HG02840 (cell line): ENCODE measurements around the gene IL3.
"Not testable (repeated sequence)": the region's sequence is repeated elsewhere in the genome, so short reads cannot be mapped to it uniquely, and the experiment has no call there.

ENCODE experiments used
- ATAC-seq: cut with Tn5 transposase; IDR thresholded peaks from one replicate; pipeline ENCODE4 v1.9.1; 2021; ENCODE audit warnings: mild to moderate bottlenecking, moderate library complexity, moderate number of reproducible peaks; ENCODE audit not compliant: unreplicated experiment, low FRiP score

The IL3 gene

DNA sequence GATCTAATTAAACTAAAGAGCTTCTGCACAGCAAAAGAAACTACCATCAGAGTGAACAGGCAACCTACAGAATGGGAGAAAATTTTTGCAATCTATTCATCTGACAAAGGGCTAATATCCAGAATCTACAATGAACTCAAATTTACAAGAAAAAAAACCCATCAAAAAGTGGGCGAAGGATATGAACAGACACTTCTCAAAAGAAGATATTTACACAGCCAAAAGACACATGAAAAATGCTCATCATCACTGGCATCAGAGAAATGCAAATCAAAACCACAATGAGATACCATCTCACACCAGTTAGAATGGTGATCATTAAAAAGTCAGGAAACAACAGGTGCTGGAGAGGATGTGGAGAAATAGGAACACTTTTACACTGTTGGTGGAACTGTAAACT is 48.0 kb downstream of the IL3 start:
- not testable (repeated sequence) for ATAC-seq

DNA sequence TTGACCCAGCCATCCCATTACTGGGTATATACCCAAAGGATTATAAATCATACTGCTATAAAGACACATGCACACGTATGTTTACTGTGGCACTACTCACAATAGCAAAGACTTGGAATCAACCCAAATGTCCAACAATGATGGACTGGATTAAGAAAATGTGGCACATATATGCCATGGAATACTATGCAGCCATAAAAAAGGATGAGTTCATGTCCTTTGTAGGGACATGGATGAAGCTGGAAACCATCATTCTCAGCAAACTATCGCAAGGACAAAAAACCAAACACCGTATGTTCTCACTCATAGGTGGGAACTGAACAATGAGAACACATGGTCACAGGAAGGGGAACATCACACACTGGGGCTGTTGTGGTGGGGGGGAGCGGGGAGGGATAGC is 48.5 kb downstream of the IL3 start:
- ATAC-seq: not testable (repeated sequence)

- ATAC-seq: no peak
Measured at GRCh38 chr5:132109494-132110053, 49.1 kb downstream of the IL3 start.

GRCh38 chr5:132110195-132110594 is 49.7 kb downstream of the IL3 start:
- no peak for ATAC-seq

DNA sequence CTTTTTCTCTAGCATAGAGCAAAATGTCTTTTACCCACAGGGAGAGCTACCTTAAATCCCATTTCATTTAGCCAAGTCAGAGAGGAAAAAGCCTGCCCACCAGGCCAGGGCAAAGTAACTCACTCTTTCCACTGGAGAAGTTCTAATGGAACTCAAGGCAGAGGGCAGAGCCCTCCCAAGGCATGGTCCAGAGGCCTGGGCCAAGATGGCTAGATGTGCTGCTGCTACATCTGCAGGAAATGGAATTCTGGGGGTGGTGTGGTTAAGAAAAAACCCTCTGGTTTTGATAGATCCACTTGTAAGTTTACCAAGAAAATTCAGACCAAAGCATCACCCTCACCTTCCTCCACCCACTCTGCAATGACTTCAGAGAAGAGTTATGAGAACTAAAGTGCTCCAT is 50.5 kb downstream of the IL3 start:
- no peak for ATAC-seq

GRCh38 chr5:132112111-132112510 is 51.7 kb downstream of the IL3 start:
- ATAC-seq: no peak
